Hindlimb muscle (tissue), 1 donor: ENCODE measurements around the gene A4GNT. TPM values are rescaled to one million over a fixed set of nuclear protein-coding genes. Genes with fewer than 3 reads are reported as not detected.
A peak's percentile ranks its signal among the peaks of the same experiment; 100 is the strongest.
"Not testable (repeated sequence)": the region's sequence is repeated elsewhere in the genome, so short reads cannot be mapped to it uniquely, and the experiment has no call there.

Experiments used
- DNase-seq: peaks from one replicate; pipeline ENCODE4 v3.0.0-alpha.2; 2013
- polyA plus RNA-seq: library from polyadenylated mRNA; unstranded; fragments of 120-200 nt; gene quantifications from one replicate; pipeline ENCODE4 v1.2.1, GENCODE V29; 2013; ENCODE audit not compliant: insufficient read length

The A4GNT gene
- polyA plus RNA-seq, 1 donor: not detected

- DNase-seq: peak; percentile 62
Measured at GRCh38 chr3:138118612-138119422, 13.4 kb downstream of the A4GNT start.

- peak; percentile 81 for DNase-seq
Measured at GRCh38 chr3:138114988-138115971, 16.9 kb downstream of the A4GNT start, which contains the start of gene DZIP1L. Gene DZIP1L, minus strand, starts transcription at chr3:138115608. Its CDS starts 11,637 bp downstream, at chr3:138103971.

DNA sequence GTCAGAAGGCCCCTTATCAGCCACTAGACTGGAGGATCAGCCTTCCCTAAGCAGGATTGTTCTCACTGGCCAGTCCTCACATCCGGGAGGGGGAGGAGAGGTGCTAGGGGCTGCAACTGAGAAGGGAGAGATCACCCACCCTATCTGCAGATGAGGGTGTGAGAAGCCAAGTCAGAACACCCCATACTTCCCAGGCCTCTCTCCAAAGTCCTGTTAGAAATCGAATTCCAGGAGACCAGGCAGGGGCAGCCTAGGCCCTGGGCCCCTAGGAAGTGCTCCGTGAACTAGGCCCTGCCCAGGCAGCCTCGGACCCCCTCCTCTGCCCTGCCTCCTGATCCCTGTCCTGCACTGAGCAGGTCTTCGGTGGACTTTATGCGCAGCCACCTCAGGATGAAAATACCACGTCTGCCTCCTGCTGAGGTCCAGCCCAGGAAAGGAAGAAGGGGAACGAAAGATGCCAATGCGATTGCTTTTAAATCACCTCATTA, 17.7 kb downstream of the A4GNT start:
- DNase-seq: peak; percentile 36

DNA sequence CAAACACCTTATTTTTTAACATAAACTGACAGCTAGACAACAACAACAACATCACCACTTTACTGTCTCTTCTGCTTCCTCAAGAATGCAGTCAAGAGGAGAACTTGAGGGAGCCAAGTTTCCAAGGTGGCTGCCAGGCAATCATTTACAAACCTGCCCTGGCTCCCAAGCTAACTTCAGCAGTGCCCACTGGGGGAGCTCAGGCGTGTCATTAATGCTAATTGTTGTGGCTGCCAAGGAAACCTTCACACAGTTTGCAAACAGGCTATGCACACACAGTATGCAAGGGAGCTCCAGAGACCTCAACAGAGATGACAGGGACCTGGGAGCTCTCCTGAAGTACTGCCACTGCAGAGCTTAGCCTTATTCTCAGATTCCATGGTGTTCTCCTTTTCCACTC, 18.9 kb downstream of the A4GNT start:
- DNase-seq: no peak

DNA sequence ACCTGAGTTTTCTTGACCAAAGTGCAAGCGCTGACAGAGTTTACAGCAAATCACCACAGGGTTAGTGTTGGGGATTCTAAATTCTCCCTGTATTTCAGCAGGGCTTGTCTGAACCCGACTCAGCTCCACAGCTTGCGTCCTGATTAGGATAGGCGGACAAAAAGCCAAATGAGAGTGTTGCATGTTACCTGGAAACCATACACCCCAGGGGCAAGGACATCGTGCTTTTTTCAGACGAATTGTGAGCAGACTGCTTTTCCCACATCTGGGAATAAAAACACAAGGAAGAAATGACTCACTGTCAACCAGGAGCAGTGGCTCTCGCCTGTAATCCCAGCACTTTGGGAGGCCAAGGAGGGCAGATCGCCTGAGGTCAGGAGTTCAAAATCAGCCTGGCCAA, 19.8 kb downstream of the A4GNT start:
- no peak for DNase-seq

- no peak for DNase-seq
Measured at GRCh38 chr3:138105598-138105997, 26.6 kb downstream of the A4GNT start.

DNA sequence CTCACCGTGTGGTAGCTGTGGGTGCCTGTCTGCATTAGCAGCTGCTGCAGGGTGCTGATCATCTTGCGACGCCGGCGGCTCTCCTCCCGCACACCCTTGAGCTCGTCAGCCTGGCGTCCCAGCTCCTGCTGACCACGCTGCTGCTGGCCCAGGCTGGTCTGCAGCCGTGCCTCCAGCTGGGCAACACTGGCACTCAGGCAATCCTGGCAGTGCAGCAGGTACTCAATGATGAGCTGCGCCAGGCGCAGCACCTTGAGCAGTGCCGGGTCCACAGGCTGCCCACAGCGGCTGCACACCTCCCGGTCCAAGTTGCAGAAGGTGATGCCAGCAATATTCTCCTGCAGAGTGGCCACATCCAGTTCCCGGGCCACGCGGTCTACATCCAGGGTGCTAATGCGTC, 28.7 kb downstream of the A4GNT start:
- DNase-seq: no peak

DNA sequence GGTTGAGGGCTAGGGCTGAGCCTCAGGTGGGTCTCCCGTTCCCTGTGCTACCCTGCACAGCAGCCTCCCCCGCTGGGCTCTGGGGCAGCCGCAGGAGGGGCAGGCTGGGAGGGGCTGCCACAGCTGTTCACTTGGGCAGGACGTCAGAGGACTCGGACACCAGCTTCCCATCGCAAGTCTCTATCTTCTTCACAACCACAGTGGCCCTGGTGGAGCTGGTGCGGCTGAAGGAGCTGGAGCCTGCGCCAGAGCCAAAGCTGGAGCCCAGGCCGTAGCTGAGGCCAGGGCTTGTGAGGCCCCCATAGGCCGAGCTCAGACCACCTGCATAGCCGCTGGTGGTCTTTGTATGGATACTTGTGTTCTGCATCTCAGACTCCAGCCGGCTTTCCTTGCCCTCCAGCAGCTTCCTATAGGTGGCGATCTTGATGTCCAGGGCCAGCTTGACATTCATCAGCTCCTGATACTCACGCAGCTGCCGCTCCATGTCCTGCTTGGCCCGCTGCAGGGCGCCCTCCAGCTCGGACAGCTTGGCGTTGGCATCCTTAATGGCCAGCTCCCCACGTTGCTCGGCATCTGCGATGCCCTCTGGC, 30.7 kb downstream of the A4GNT start:
- DNase-seq: not testable (repeated sequence)

DNA sequence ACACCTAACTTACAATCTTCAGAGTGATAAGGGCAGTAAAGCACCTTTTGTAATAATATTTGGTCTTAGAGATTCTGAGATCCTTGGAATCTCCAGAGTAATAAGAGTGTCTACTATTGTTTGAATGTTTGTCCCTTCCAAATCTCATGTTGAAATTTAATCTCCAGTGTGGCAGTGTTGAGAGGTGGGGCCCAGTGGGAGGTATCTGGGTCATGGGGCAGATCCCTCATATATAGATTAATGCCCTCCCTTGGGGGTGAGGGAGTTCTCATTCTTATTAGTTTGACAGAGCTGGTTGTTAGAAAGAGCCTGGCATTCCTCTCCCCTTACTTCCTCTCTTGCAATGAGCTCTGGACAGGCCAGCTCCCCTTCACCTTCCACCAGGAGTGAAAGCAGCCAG, 32.8 kb downstream of the A4GNT start:
- no peak for DNase-seq

DNA sequence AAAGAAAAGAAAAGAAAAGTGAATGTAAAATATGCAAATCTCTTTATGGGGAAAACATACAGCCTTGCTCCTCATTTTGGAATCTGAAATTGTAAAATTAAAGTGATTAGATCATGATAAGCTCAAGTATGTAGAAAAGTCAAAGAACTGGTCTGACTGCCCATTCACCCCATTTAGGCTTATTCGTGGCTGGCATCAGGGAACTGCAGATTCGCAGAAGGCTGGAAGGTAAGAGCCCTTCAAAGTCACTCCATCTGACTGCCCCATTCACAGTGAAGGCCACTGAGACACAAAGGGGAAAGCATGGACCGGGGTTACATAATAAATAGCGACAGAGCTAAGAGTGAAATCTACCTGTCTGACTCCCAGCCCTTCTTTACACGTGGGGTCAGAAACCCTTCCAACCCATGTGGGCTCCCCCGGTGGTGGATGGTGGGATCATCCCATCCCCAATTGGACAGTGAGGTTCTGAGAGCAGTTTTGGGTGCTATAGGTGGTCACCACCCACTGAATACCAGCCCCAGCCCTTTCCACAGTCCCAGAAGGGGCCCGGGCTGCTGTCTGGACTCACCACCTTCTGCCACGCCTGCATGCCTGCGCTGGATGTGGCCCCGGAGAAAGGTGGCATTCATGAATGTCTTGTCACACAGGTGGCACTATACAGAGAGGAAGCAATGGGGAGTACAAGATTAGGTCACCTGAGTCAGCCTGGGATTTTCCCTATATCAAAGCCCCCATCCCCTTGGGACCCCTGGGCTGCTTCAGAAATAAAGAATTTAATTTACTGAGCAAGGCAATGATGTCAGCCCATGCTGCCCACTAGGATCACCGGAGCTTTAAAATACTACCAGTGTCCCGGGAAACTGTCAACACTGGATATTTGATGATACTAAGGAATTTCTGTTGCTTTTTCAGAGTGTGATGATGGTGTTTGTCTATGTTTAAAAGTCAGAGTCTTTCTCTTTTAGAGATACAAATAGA, 34.7 kb downstream of the A4GNT start:
- DNase-seq: no peak

DNA sequence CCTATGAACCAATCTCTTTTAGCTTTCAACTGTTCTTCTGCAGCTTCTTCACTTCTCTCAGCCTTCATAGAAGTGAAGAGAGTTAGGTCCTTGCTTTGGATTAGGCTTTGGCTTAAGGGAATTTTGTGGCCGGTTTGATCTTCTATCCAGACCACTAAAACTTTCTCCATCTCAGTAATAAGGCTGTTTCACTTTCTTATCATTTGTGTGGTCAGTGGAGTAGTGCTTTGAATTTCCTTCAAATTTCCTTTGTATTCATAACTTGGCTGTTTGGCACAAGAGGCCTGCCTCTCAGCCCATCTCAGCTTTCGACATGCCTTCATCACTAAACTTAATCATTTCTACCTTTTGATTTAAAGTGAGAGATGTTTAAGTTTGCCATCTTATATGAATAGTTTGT, 38.5 kb downstream of the A4GNT start:
- DNase-seq: no peak

DNA sequence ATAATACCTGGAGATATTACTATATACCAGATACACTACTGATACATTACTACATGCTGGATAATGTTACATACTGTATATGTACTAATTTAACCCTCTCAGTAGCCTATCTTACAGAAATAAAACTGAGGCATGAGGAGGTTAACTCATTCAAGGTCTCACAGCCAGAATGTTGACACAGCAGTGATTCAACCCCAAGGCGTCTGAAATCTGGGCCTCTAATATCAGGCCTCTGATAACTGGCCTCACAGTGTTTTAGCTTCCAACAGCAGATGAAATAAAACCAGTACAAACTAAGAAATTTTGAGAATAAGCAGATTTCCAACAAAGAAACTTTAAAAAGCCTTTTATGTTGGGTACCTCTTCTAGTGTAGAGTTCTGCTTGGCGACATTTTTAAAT, 40.2 kb downstream of the A4GNT start:
- DNase-seq: no peak

DNA sequence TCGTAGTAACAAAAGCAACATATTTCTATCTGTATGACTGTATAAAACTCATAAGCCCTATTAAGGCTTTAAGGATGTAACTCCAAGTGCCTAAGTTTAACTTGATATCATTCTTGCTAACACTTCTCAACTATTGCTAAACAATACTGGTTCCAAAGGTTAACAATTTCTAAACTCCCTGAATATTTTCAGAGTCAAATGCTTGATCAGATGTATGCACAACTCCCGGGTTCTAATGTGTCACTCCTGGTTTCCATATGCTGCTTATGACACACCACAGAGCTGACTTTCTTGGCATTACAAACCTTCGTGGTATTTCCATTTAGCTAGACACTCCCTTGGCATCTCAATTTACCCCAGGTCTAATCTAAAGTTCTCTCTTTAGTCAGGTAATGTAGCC, 43.1 kb downstream of the A4GNT start:
- DNase-seq: no peak

- DNase-seq: not testable (repeated sequence)
Measured at GRCh38 chr3:138085745-138086144, 46.4 kb downstream of the A4GNT start.

DNA sequence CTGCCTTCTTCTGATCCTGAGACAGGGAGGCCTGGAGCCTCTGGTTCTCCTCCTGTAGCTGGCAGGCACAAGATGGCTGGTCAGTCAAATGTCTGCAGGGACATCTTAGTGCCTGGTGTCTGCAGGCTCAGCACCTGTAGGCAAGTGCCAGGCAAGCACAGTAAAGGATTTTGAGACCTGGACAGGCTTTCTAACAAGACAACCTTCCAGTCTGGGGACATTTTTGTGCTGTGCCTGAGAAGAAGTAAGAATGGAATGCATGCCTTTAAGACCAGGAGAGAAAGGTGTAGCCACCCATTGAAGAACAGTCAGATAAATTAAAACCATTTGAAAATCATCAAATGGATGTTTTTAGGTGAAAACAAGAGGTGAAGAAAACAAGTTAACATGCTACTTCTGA, 48.0 kb downstream of the A4GNT start:
- no peak for DNase-seq

- DNase-seq: no peak
Measured at GRCh38 chr3:138082992-138083386, 49.2 kb downstream of the A4GNT start.

DNA sequence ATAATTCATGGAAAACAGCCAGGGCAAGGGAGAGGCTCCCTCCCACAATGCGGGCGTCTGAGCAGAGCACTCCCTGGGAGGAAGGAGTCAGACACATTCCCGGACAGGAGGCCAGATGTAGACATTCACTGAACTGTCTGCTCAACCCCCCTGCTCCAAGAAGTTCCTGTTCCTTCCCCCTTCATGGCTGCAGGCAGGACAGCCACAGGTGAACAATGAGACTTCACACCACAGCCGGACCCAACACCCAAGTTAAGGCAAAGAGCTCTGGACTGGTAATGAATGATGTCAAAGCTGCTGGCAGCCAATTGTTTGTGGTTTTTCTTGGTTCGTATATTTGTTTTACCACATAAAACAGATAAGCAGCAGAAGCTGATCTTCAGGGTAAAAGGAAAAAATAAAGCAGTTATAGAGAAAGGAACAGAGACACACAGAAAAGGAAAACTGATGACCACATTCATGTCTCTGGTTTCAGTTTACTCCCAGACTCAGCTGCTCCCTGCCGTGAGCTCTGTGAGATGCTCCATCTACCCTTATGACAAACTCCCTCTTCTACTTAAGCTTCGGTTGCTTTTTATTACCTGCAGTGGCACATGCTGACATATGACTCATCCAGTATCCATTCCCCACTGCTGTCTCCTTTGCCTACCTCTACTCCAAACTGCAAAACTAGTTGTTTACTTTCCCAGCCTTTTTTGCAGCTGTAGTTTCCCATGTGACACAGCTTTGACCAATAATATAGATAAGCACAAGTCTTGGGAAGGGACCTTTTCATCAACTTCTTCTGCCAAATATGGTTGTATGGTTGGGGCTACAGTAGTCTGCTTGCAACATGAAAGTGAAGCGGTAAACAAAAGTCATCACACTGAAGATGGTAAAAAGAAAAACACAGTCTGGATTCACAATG, 49.9 kb downstream of the A4GNT start:
- DNase-seq: no peak

DNA sequence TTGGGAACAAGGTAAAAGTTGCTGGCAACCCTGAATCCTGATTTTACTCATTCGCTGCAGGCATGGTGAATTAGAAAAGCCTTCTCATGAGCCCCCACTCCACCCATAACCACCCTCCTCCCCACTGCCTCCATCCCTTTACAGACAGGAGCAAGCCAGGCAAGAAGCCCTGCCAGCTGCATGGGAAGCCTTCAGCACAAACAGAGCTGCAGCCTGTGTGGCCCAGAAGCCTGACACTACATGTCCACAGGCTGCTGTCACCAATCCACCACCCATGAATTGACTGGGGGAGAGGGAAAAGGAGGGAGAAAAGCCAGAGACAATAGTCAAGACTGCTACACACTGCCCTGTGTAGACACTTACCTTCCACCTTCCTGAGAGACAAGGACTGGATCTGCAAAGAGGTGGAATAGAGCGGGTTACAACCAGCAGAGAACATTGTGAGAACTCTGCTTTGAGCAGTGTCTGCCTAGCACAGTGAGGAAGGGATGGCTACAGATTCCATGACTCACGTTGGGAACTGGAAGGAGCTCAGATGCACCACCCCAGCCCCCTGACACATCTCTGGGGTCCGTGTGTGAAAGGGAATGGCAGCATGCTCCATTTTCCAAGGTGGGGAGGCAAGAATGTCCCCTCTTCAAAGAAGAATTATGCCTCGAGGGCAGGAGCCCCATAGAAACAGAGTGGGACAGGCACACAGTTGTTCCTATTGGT, 50.7 kb downstream of the A4GNT start:
- no peak for DNase-seq

DNA sequence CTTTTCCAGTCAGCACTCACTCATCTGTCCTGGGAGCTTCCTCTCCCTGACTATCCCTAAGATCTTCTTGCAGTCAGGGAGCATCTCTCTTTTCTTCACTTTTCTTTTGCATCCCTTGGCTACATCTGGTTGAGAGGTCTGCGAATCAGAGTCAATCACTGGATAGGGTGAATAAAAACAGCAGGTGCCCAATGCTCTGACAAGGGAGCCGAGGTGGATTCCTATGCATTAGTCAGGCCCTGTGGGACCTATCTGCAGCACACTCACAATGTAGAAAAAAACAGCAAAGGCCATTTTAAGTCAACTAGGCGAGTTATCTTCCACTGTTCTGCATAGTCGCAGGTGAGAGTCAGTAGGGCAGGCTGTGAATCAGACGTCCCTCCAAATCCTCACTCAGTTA, 52.3 kb downstream of the A4GNT start:
- no peak for DNase-seq

GRCh38 chr3:138078901-138079344, 53.3 kb downstream of the A4GNT start:
- DNase-seq: no peak
